Cerebellar cortex (tissue), 1 donor: ENCODE measurements around the gene CCL1.
"Not testable (repeated sequence)": the region's sequence is repeated elsewhere in the genome, so short reads cannot be mapped to it uniquely, and the experiment has no call there.

Source experiments
- DNase-seq: peaks from one replicate; pipeline ENCODE4 v3.0.0-alpha.2; 2015; ENCODE audit warnings: low spot score

CCL1 gene

GRCh38 chr17:34358631-34359030, 4.4 kb downstream of the CCL1 start:
- DNase-seq = no peak

- DNase-seq = no peak
Observed at GRCh38 chr17:34357398-34357797, 5.6 kb downstream of the CCL1 start.

- no peak for DNase-seq
Observed at GRCh38 chr17:34356194-34356593, 6.8 kb downstream of the CCL1 start, which contains the start of gene CCL13. Gene CCL13, plus strand, starts transcription at chr17:34356480. Its CDS starts 47 bp downstream, at chr17:34356527.

- DNase-seq = no peak
Observed at GRCh38 chr17:34354637-34355036, 8.4 kb downstream of the CCL1 start.

GRCh38 chr17:34352191-34352590, 10.8 kb downstream of the CCL1 start:
- no peak for DNase-seq

- DNase-seq = no peak
Observed at GRCh38 chr17:34351096-34351495, 11.9 kb downstream of the CCL1 start.

- no peak for DNase-seq
Observed at GRCh38 chr17:34349751-34350150, 13.3 kb downstream of the CCL1 start.

- no peak for DNase-seq
Observed at GRCh38 chr17:34347063-34347462, 16.0 kb downstream of the CCL1 start.

GRCh38 chr17:34341916-34342315, 21.1 kb downstream of the CCL1 start:
- no peak for DNase-seq

- DNase-seq = no peak
Observed at GRCh38 chr17:34339138-34339770, 23.8 kb downstream of the CCL1 start.

GRCh38 chr17:34337701-34338100, 25.3 kb downstream of the CCL1 start:
- DNase-seq = no peak

- DNase-seq = not testable (repeated sequence)
Observed at GRCh38 chr17:34327580-34327979, 35.5 kb downstream of the CCL1 start.

GRCh38 chr17:34321964-34322363, 41.1 kb downstream of the CCL1 start:
- no peak for DNase-seq

GRCh38 chr17:34319039-34319483, 44.0 kb downstream of the CCL1 start, which contains the start of gene CCL8:
Gene CCL8, plus strand, starts transcription at chr17:34319435. Its CDS starts 67 bp downstream, at chr17:34319502.
- no peak for DNase-seq

GRCh38 chr17:34318474-34318873, 44.6 kb downstream of the CCL1 start:
- DNase-seq = peak; percentile 5

- DNase-seq = no peak
Observed at GRCh38 chr17:34314279-34314678, 48.8 kb downstream of the CCL1 start.

GRCh38 chr17:34313164-34313563, 49.9 kb downstream of the CCL1 start:
- DNase-seq = no peak

GRCh38 chr17:34312080-34312479, 51.0 kb downstream of the CCL1 start:
- no peak for DNase-seq

GRCh38 chr17:34311291-34311690, 51.7 kb downstream of the CCL1 start:
- no peak for DNase-seq
